Uterus (tissue), 4 donors: ENCODE measurements around the gene NEDD4L. TPM values are rescaled to one million over a fixed set of nuclear protein-coding genes. Genes with fewer than 3 reads are reported as not detected.
"Not testable (repeated sequence)": the region's sequence is repeated elsewhere in the genome, so short reads cannot be mapped to it uniquely, and the experiment has no call there.

Experiments used
- DNase-seq, 2 donors: peaks; one replicate each; pipeline ENCODE4 v3.0.0-alpha.2; 2019 to 2020
- H3K27ac ChIP-seq, 2 donors: fragments of 200-600 bp; sonication (generic); 1 replicate in 1 of 2; 2 replicates in 1 of 2; pipeline ENCODE4 v1.5.1; 2016 to 2018
- H3K27me3 ChIP-seq, 2 donors: fragments of 200-600 bp; sonication (generic); one replicate each; pipeline ENCODE4 v1.5.1; 2018 to 2019; ENCODE audit warnings: control low read depth in 1 of 2
- H3K36me3 ChIP-seq, 2 donors: fragments of 200-600 bp; sonication (generic); one replicate each; pipeline ENCODE4 v1.5.1; 2019; ENCODE audit warnings: control low read depth in 1 of 2
- H3K4me1 ChIP-seq, 2 donors: fragments of 200-600 bp; sonication (generic); one replicate each; pipeline ENCODE4 v1.5.1; 2018 to 2019; ENCODE audit warnings: control low read depth in 1 of 2
- H3K4me3 ChIP-seq, 2 donors: fragments of 200-600 bp; sonication (generic); 1 replicate in 1 of 2; 2 replicates in 1 of 2; pipeline ENCODE4 v1.5.1; 2018 to 2019; ENCODE audit warnings: mild to moderate bottlenecking in 1 of 2
- H3K9me3 ChIP-seq, 2 donors: fragments of 200-600 bp; sonication (generic); one replicate each; pipeline ENCODE4 v1.5.1; 2019; ENCODE audit warnings: control low read depth in 1 of 2
- CTCF ChIP-seq, 4 experiments: fragments of 200-600 bp in 2 of 4; fragments of 450-650 bp in 2 of 4; sonication (generic) in 2 of 4; IDR thresholded peaks; one replicate each; pipeline ENCODE4 v1.5.1; 2016 to 2019; ENCODE audit warnings: antibody characterized with exemption in 4 of 4, mild to moderate bottlenecking in 2 of 4, moderate library complexity in 1 of 4
- POLR2A ChIP-seq, 2 donors: fragments of 450-650 bp; IDR thresholded peaks; one replicate each; pipeline ENCODE4 v1.6.1; 2016; ENCODE audit warnings: antibody characterized with exemption in 2 of 2, mild to moderate bottlenecking in 1 of 2, moderate library complexity in 1 of 2
- intact Hi-C: fragments of 100-400 bp; cut with DNase I; formaldehyde crosslinking; loops from one replicate; pipeline ENCODE4 v1.15.1; 2023; ENCODE audit warnings: low total_unique reads
- total RNA-seq, 4 donors: library from RNA; depleted of rRNA in 3 of 4; stranded (reverse); fragments of >200 nt in 3 of 4; gene quantifications; one replicate each; pipeline versions ENCODE4 v1.1.0 to v1.2.4, GENCODE V29; 2014 to 2023
- donor health status: DM: yes; HTN: yes; CAD: no.

NEDD4L gene
- total RNA-seq, 4 donors from 2014 or later: 6.2 to 45.9 (median 32.3) TPM

- intact Hi-C loops: no loop called here
- H3K4me1 ChIP-seq: no peaks in the 10 kb centered on the region
- no peaks in the 10 kb centered on the region for H3K27me3 ChIP-seq
- DNase-seq: no peak
- no peak overlapping the region for H3K27ac ChIP-seq
- H3K9me3 ChIP-seq: no peaks in the 10 kb centered on the region
- TF ChIP-seq CTCF (IDR thresholded peaks at IDR 0.05): no peak
- TF ChIP-seq POLR2A (IDR thresholded peaks at IDR 0.05): no peak
- H3K4me3 ChIP-seq: no peak overlapping the region
- no peaks in the 10 kb centered on the region for H3K36me3 ChIP-seq
Observed at GRCh38 chr18:58432050-58432727, 388.2 kb downstream of the NEDD4L start.

GRCh38 chr18:58435221-58436005, 391.4 kb downstream of the NEDD4L start:
- DNase-seq, H3K4me3 ChIP-seq, H3K9me3 ChIP-seq, H3K36me3 ChIP-seq, H3K27me3 ChIP-seq, H3K4me1 ChIP-seq, H3K27ac ChIP-seq, intact Hi-C loops: not testable (repeated sequence)

GRCh38 chr18:58438161-58438957, 394.3 kb downstream of the NEDD4L start:
- DNase-seq: no peak
- H3K4me3 ChIP-seq: peak overlapping the region; percentile 18 to 24
- TF ChIP-seq CTCF (IDR thresholded peaks at IDR 0.05) (no peak), POLR2A (IDR thresholded peaks at IDR 0.05) (no peak)

GRCh38 chr18:58438958-58439300, 394.9 kb downstream of the NEDD4L start:
- no peaks in the 10 kb centered on the region for H3K9me3 ChIP-seq
- H3K4me1 ChIP-seq: no peaks in the 10 kb centered on the region
- no peak for TF ChIP-seq POLR2A (IDR thresholded peaks at IDR 0.05)
- no peak for TF ChIP-seq CTCF (IDR thresholded peaks at IDR 0.05)
- no peaks in the 10 kb centered on the region for H3K36me3 ChIP-seq
- intact Hi-C loops: no loop called here
- H3K27ac ChIP-seq: peak overlapping the region; percentile 27 to 67
- no peak for DNase-seq
- H3K4me3 ChIP-seq: peak overlapping the region; percentile 18 to 24
- no peaks in the 10 kb centered on the region for H3K27me3 ChIP-seq

More at GRCh38 chr18:58438161-58438957, 394.3 kb downstream of the NEDD4L start:
- no peaks in the 10 kb centered on the region for H3K4me1 ChIP-seq
- intact Hi-C loops: no loop called here
- H3K27ac ChIP-seq: peak overlapping the region; percentile 27 to 67
- no peaks in the 10 kb centered on the region for H3K9me3 ChIP-seq
- H3K36me3 ChIP-seq: no peaks in the 10 kb centered on the region
- H3K27me3 ChIP-seq: no peaks in the 10 kb centered on the region

GRCh38 chr18:58443671-58444070, 399.6 kb downstream of the NEDD4L start:
- intact Hi-C loops: no loop called here
- Histone ChIP-seq H3K36me3 (no peaks in the 10 kb centered on the region), H3K9me3 (no peaks in the 10 kb centered on the region), H3K4me1 (no peaks in the 10 kb centered on the region), H3K27me3 (no peaks in the 10 kb centered on the region), H3K4me3 (no peak overlapping the region), H3K27ac (no peak overlapping the region)
- DNase-seq: no peak
- no peak for TF ChIP-seq CTCF (IDR thresholded peaks at IDR 0.05)
- TF ChIP-seq POLR2A (IDR thresholded peaks at IDR 0.05): no peak
